NCI-H526 treated with DMSO at 0.1 percent for 48 hours (cell line): ENCODE measurements around the gene SLAMF6.

ENCODE experiments used
- DNase-seq: peaks from one replicate; lab custom pipeline; 2025; lab: John Stamatoyannopoulos, UW

The SLAMF6 gene

DNA sequence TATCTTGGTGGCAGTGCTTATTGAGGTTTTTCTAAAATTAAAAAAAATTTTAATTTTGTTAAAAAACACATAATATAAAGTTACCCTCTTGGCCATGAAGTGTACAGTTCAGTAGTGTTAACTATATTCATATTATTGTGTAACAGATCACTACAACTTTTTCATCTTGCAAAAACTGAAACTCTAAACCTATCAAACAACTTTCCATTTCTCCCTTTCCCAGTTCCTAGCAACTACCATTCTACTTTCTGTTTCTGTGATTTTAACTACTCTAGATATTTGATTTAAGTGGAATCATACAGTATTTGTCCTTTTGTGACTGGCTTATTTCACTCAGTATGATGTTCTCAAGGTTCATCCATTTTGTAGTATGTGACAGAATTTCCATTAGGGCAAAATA lies 55.5 kb downstream of the SLAMF6 start:
- DNase-seq, result no peak

DNA sequence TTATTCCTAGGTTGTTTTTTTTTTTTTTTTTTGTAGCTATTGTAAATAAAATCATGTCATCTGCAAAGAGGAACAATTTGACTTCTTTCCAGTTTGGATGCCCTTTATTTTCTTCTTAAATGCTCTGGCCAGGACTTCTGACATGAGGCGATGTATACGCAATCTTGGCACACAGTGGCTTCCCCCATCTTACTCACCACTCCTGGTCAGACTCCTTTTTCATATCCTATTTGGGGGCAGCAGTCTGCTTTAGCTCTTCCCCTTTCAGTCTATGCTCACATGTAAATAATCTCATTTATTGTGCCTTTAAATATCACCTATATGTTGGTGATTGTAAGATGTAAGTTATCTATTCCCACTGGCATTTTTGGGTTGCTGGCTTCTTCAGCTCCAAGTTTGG lies 56.1 kb downstream of the SLAMF6 start:
- DNase-seq, result no peak

DNA sequence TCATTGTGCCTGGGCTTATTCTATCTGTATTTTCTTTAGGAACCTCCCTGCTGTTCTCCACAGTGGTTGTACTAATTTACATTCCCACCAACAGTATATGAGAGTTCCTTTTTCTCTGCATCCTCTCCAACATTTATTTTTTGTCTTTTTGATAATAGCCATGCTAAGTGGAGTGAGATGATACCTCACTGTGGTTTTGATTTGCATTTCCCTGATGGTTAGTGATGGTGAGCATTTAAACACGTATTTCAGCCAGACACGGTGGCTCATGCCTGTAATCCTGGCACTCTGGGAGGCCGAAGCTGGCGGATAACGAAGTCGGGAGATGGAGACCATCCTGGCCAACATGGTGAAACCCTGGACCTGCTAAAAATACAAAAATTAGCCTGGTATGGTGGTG lies 57.9 kb downstream of the SLAMF6 start:
- DNase-seq, result peak; percentile 71

DNA sequence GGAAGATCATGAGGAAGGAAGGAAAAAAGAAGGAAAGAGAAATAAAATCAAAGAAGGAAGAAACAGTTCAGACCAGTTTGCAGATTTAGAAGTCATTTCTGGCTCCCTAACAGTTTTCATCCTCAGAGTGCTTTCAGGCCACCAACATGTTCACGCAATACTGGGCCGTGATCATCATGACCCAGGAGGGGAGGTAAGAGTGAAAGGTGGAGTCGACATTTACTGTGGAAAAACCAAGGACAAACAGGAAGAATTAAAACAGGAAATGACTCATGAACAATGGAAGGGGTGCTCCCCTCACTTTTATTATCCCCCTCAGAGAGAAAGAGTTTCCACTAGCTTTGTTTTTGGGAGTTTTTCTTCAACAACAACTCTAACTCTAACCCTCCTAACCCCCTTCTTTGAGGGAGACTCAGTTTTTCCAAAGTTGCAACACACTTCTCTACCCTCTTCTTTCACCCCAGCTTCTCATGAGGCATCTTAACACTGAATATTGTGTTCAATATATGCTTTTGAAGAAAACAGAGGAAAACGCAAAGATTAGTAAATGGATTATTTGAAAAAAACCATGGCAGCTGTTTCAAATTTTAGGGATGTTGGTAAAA lies 62.3 kb downstream of the SLAMF6 start:
- DNase-seq, result no peak

DNA sequence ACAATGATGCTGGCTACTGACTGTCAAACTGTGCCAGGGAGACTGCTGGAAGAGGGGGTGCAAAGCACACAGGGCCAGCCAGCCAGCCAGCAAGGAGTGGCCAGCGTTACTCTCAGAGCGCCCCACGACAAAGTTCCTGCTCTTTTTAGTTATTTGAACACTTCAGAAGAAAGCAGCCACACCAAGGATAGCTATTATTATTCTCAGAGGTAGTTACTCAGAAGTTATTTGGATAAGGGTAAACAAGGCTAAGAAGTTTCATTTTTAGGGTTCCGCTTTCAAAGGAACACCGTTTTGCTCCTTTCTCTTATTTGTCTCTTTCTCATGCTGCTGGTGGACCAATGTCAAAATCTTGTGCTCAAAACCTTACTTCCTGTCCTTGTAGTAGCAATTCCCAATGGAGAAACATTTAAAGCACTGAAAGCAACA lies 62.8 kb downstream of the SLAMF6 start:
- no peak for DNase-seq

DNA sequence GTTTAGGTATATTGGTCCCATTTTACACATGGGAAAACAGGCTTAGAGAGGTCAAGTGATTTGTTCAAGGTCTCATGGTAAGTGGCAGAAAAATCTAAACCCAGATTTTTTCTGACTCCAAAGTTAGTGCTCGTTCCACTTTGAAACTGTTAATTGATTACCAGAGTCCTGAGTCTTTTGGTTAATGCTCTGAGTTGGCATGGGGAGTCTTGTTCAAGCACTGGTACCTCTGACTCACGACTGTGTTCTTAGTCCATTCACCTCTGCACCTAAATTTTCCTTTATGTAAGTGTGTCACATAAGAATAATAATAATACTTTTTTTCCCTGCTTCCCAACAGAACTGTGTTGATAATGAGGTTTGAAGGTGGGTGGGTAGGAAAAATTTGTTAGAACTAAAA lies 63.4 kb downstream of the SLAMF6 start:
- DNase-seq, result no peak

DNA sequence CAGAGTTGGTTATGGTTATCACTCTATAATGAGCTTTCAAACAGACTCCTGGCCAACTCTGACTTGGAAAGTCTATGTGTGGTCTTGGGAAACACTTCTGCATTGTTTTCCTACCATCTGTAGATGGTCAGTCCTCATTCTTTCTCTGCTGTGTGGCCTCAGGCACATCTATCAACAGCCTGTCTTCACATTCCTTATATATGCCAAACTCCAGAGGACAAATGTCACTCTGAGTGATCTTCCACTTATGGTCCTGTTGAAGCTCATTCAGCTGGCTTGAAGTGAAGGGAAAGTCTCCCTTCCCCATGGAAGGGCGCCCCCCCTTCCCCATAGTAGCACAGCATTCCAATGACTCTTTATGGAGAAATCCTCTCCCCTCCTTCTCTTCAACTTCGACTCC lies 64.0 kb downstream of the SLAMF6 start:
- DNase-seq, result no peak

DNA sequence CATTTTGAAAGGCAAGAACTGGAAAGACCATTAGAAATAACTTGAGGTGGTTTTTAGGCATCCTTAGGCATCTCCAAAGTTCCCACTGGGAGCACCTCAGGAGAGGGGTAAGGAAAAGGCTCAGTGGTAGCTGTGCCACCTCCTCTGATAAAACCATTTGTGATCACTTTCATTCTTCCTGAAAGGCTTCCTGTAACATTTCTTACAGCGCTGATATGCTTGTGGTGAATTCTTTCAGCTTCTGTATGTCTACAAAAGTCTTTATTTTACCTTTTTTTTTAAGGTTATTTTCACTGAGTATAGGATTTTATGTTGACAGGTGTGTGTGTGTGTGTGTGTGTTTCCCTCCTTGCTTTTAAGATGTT lies 67.9 kb downstream of the SLAMF6 start:
- DNase-seq, result no peak

DNA sequence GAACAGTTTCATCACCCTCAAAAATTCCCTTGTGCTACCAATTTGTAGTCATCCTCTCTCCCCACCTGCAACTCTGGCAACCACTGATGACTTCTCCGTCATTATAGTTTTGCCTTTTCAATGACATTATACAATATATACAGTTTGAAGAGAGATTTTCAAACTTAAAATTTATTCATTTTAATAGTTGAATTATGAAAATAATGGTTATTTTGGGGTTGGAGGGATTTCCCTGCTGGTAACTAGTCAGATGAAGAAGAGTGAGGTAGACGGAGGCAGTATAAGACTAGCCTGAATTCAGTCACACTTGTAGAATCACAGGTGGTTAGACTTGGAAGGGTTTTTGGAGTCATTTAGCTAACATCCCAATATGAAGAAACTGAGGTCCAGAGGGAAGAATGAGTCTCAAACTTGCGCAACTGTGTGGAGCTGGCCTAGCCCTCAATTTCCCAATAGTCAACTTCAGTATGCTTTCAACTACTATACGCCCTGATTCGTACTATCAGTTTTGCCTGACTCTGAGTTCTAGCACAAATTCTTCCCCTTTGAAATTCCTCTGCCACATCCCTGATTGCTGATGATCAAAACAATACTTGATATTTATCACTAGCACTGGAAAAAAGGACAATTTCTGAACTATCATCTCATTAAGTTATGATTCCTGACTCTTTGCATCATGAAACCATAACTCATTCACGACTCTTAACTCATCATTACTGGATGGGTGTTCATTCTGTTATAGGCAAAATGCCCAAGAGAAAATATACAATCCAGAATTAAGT lies 68.5 kb downstream of the SLAMF6 start:
- no peak for DNase-seq

DNA sequence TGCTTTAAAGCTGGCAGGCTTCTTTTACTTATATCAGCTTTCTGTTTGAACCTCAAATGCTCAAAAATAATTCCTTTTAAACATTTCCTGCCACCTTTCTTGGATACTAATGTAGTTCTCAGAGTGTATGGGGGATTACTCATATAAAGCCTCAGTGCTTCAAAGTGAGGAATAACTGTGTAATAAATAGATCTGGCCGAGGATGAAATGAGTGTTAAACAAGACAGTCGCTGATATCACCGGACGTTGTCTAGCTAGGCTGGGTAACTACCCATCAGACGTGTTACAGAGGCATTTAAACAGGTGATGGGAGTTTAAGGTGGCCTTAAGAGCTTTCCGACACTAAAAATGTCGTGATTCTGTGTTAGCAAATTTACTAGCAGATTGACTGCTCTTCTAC lies 69.6 kb downstream of the SLAMF6 start:
- no peak for DNase-seq

DNA sequence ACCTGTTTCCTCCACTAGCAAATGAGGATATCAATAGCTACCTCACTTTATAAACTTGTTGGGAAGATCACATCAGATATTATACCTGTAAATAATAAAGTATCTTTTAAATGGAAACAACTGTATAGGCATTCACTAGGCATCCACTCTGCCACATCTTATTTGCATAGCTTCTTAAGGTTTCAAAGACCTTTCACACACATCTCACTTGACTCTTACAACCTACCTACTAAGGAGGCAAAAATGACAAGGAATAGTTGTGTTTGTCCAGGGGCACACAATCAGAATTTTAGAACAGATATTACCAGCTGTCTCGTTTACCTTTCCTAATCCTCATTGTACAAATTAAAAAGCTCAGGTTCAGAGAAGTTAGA lies 71.2 kb downstream of the SLAMF6 start:
- DNase-seq, result no peak

DNA sequence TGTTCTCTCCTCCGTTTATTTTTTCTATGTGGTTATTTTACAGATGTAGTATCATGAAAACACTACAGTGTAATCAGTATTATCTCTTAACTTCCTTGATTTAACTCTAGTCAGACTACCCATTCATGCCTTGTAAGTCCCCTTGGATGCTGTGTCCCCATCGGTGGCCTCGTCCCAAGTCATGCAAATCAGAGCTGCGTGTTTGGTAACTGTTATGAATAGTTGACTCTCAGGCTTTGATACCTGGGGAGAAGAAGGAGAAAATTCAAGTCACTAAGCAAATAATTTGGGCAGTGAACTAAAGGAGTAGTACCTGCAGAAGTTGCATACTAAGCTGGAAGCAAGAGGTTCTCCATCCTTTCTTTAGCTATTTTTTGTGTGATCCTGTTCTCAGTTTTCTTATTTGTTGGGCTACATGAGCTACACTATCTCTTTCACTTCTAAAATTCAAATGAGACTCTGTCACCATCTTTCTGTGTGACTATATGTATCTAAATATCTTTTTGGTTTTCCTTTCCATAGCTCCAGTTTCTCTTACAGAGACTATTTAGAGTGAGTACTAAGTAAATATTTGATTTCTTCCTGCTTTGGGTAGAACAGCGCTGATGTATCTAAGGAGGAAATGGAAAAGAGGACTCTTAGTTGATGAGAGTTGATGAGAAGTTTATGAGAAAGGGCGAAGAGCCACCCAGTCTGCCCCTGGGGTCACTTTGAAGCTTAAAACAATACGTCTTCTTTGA lies 71.8 kb downstream of the SLAMF6 start:
- DNase-seq, result no peak

DNA sequence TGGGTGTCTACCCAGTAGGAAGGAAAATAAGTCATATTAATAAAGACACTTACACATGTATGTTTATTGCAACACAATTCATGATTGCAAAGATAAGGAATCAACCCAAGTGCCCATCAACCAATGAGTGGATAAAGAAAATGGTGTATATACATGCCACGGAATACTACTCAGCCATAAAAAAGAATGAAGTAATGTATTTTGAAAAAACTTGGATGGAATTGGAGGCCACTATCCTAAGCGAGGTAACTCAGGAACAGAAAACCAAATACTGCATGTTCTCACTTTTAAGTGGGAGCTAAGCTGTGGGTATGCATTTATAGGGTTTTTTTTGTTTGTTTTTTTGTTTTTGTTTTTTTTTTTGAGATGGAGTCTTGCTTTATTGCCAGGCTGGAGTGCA lies 73.6 kb downstream of the SLAMF6 start:
- no peak for DNase-seq

DNA sequence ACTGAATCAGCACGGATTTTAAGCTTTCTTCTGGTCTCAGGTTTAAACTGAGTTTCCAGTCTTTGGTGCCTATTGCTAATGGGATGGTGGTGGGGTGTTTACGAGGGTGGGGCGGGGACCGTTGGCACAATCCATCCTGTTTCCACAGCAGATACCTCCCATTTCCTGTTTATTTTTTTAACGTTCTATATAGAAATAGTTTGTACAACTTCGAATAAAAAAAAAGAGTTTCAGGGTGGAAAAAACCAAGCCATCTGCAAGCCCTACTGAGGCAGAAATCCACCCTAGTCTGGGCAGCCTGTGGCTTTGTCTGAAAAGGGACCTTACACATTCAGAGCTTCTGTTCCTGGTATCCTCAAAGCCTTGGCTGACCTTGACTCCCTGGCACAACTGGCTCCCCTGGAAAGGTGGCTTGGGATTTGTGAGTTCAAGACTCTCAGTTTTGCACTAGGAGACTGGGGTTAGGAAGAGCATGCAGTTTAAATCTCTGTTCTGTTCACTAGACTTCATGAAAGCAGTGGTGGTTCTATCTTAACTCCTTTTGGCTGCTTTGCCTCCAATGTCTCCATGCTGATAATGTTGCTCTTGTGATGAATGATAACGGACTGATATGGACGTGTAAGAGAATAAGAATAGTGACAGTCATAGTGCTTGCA lies 76.0 kb downstream of the SLAMF6 start:
- no peak for DNase-seq

DNA sequence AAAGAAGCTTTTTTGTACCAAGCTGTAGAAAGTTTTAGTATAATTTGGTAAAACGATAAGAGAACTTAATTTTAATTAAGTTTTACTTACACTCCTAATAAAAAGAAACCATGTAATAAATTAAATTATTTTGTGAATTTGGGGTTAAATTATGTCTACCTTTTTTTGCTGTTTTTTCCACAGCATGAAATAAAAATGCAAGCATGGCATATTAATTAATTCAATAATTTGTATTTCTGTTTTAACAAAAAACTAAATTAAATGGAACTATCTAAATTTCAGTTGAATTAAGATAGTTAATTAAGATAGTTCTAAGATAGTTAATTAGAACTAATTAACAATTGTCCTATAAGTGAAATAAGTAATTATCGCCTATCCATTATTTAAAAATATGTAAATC lies 83.3 kb downstream of the SLAMF6 start:
- DNase-seq, result no peak

DNA sequence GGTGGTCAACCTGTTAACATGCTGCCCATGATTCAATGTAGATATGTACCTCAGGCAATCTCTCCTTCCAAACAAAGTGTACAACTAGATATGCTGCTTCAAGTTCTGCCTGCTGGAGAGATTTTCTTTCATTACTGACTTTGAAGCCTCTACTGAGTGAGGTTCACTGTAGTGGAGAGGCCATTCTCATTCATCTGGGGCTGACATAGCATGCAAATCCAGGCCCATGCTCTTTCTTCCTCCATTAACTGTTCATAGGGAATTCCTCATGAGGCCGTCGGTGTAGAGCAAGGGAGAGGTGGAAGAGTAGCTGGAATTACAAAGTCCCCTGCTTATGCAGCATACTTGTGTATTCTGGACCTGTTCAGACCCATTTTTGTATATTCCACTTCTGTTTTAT lies 84.1 kb downstream of the SLAMF6 start:
- DNase-seq, result no peak

DNA sequence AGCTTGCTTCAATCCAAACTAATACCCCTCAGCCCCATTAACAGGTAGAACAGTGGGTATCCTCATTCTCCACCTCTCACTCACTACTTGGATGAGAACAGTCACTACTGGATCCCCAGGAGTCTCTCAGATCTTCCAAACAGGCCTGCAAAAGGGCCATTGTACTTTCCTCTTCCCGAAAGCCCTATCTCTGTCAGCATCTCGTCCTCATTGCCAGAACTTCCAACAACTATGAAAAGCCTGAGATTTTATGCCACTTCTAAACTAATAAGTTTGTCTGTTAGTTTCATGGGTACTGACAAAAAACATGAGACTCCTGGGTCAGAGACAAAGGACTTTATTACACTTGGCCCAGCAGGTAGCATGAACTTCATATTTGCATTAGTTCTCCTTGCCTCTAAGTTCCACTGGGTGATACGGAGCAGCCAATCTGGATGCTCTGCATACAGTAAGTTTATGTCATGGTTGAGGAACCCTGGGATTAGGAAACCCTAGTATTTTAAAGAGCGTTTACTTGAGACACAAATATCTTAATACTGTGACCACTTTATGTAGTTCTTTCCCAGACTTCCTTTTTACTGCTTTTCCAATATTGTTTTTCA lies 84.6 kb downstream of the SLAMF6 start:
- no peak for DNase-seq

DNA sequence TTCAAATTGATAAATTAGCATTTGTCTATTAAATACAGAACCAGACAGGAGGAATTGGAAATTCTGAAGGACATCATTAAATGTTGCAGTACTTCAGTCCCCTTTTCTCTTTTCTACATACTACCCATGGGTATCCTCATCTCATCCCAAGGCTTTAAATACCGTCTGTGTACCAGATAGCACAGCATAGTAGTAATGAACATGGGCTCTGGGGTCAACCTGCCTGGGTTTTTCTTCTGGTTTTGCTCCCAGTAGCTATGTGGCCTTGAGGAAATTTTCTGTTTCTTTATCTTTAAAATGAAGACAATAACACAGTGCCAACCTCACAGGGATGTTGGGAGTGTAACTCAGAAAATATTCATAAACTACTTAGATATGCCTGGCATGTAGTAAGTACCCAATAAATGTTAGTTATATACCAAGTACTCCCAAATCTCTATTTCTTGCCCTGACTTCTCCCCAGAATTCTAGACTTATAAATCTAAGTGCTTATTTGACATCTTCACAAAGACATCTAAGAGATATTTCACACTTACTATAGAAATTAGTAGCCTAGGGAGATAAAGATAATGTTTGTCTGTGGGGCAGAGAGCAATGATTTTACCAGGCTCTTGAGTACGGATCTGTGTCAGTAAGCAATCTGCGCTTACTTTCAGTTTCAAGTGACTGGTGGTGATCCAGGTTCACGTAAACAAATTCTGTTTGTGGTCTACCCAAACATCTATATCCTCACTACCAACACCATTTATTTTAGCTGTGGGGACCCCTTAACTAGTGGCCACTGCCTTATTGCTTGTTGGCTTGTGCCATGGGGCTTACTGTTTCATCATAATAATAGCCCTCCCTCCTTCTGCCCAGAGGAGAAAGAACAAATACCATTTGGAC lies 85.4 kb downstream of the SLAMF6 start:
- DNase-seq, result no peak

DNA sequence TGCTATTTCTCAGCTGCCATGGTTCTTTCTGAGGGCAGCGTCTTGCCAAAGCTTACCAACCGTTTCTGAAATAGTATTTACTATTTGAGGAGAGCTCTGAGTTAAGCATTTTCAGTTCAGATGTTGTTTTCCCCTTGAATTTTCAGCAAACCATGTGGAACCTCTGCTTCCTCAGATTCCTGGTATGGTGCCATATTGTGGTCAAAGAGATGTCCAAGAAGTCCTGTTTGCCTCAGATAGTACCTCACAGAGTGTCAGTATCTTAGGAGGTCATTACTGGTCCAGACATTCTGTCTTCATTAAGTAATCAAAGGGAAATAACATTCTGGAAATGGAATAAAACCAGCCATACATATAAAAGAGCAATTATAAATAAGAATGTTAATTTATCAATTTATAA lies 86.1 kb downstream of the SLAMF6 start:
- no peak for DNase-seq
